Measurements from ENCODE around the gene AMPH.
A peak's percentile ranks its signal among the peaks of the same experiment; 100 is the strongest.
"Not testable (repeated sequence)": the region's sequence is repeated elsewhere in the genome, so short reads cannot be mapped to it uniquely, and the experiment has no call there.

The AMPH gene

GRCh38 chr7:38349126-38349795 lies 281.9 kb downstream of the AMPH start:
- DNase-seq: peak in 1 of 5 donors; percentile 36

DNA sequence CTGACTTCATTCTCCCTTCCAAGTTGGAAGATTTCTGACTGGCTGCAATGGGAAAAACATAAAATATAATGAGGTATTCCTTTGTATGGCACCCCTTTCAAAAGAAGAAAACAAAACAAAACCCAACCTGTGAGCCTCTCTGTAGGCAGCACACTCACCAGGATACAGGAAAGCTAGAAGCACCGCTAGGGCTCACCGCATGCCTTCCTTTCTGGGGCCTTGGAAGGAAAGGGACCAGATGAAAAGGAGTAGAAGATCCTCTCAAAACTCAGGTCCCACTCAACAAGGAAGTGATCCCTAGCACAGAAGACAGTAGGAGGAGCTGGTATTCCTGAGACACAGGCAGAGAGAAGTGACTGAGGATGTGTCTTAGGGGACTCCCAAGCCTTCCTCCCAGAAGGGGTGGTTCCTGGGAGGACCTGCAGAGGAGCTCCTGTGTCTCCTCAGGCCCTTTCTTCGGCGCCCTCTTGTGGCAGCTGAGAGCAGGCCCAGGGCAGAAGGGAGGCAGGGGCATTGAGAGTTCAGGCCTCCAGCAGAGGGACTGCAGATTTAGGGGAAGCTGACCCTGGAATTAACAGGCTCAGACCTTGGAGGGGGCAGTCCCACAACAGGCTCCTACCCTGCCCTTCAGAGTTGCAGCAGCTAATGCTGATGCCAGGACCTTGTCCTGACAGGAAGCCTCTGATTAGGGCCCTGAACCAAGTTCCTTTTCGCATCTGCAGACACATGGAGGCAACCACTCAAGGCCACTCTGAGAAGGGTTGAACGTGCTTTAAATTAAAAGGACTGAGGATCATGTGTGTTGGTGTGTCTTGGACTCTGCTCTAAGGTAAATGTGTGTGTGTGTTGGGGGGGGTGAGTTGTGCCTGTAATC lies 285.6 kb downstream of the AMPH start:
- DNase-seq: peak in 3 of 5 donors; percentile 39 to 57 (median 50)

DNA sequence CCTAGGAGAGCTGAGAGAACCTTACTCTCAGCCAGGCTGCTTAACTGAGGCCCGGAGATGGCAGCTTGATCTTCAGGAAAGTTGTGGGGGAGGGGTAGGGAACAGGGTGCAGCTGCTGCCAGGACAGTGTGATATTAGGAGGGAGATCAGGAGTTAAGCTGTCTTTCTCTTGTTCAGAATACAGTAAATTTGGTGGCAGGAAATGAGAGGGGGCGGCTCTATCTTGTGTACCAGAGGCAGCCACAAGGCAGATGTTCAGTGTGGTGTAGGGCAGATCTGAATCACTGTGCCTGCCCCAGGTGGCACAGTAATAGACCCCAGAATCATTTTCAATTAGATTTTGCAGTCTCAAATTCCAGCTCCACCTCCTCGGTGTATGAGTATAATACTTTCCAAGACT lies 286.4 kb downstream of the AMPH start:
- DNase-seq: peak in 1 of 5 donors; percentile 52

DNA sequence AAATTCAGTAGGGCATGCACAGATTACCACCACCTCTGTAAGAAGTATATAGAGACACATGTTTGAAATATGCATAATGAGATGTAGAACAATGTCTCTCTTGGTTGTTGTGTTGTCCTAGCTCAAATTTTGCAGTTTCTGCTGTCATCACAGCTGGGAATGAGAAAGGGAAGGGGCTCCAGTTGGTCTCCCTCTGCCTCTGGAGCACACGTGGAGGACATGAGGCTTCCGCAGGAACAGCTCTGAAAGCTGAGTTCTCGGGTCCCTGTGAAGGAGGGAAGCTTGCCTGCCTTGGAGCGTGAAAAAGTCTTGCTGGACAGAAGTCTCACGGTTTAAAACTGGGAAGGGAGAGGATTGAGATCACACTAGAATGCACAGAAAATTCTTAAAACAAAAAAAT lies 289.0 kb downstream of the AMPH start:
- not testable (repeated sequence) for DNase-seq

DNA sequence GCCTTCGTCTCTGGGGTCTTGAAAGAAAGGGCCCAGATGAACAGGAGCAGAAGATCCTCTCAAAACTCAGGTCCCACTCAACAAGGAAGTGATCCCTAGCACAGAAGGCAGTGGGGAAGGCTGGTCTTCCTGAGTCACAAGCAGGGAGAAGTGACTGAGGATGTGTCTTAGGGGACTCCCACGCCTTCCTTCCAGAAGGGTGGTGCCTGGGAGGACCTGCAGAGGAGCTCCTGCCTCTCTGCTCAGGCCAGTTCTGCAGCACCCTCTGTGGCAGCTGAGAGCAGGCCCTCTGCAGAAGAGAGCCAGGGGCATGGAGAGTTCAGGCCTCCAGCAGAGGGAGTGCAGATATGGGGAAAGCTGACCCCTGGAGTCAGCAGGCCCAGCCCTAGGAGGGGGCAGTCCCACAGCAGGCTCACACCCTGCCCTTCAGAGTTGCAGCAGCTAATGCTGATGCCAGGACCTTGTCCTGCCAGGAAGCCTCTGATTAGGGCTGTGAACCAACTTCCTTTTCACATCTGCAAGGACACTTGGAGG lies 289.9 kb downstream of the AMPH start:
- not testable (repeated sequence) for DNase-seq

DNA sequence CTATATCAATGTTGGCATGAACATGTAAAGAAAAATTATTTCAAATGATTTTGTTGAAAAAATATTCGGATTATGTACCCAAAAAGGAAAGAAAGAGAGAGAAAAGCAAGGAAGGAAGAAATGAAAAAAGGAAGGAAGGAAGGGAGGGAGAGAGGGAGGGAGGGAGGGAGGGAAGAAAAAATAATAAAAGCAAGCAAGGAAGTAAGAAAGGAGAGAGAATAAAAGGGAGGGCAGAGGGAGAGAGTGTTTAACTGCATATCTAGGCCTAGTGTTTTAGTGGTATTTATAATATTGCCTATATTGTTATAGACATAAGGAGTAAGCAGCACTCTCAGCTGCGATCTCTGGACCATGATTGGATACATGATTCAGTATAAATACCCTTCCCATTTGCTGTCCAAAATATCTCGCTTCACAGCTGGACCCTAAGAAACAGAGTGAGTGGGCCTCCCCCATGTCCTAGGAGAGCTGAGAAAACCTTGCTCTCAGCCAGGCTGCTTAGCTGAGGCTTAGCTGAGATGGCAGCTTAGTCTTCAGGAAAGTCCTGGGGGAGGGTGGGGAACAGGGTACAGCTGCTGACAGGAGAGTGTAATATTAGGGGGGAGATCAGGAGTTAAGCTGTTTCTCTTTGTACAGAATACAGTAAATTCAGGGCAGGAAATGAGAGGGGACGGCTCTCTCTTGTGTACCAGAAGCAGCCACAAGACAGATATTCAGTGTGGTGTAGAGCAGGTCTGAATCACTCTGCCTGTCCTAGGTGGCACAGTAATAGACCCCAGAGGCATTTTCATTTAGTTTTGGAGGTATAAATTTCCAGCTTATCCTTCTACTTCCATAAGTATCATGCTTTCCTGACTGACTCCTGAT lies 291.0 kb downstream of the AMPH start:
- no peak for DNase-seq

DNA sequence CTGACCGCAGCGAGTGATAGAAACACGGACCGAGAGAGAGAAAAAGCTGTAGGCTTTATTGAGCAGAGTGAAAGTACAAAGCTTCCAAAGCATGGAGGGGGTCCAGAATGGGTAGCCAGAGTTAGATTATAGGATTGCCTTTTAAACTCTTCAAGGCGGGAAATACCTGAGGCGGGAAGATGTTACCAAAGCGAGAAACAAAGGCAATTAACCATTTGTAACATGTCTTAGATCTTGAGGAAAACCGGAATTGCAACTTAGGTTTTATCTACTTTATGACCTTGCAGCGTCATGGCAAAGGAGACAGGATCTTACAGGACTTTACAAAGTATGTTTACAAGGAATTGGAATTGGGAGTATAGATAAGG lies 295.0 kb downstream of the AMPH start:
- not testable (repeated sequence) for DNase-seq

DNA sequence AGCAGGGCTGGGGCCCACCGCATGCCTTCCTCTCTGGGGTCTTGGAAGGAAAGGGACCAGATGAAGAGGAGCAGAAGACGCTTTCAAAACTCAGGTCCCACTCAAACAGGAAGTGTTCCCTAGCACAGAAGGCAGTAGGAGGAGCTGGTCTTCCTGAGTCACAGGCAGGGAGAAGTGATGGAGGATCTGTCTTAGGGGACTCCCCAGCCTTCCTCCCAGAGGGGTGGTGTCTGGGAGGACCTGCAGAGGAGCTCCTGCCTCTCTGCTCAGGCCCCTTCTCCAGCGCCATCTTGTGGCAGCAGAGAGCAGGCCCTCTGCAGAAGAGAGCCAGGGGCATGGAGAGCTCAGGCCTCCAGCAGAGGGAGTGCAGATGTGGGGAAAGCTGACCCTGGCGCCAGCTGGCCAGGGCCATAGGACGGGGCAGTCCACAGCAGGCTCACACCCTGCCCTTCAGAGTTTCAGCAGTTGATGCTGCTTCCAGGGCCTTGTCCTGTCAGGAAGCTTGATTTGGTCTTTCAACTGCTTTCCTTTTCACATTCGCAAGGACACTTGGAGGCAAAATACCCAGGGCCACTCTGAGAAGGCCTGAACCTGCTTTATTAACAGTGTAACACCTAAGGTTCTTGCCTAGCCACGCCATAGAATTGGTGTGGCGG lies 295.6 kb downstream of the AMPH start:
- DNase-seq: peak; percentile 66 to 81 (median 71)

DNA sequence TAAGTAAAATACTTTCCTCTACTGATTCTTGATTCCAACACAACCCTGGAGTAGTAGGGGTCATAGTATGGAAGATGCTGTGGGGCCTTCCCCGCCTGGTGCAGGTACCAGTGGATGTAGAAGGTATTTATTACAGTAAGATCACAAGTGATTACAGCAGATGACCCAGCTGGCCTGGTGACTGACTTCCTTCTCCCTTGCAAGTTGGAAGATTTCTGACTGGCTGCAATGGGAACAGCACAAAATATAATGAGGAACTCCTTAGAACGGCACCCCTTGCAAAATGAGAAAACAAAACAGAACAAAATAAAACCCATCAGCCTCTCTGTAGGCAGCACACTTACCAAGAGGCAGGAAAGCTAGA lies 296.1 kb downstream of the AMPH start:
- DNase-seq: no peak

GRCh38 chr7:38334163-38334562 lies 297.0 kb downstream of the AMPH start:
- no peak for DNase-seq

Measured in T-helper 1 cell (primary cell).